GM19463 (cell line): ENCODE results near the gene FHOD3.

ENCODE experiments used
- ATAC-seq: cut with Tn5 transposase; IDR thresholded peaks from one replicate; pipeline ENCODE4 v1.9.1; 2021; ENCODE audit warnings: mild to moderate bottlenecking, moderate library complexity; ENCODE audit not compliant: unreplicated experiment

Gene FHOD3

DNA sequence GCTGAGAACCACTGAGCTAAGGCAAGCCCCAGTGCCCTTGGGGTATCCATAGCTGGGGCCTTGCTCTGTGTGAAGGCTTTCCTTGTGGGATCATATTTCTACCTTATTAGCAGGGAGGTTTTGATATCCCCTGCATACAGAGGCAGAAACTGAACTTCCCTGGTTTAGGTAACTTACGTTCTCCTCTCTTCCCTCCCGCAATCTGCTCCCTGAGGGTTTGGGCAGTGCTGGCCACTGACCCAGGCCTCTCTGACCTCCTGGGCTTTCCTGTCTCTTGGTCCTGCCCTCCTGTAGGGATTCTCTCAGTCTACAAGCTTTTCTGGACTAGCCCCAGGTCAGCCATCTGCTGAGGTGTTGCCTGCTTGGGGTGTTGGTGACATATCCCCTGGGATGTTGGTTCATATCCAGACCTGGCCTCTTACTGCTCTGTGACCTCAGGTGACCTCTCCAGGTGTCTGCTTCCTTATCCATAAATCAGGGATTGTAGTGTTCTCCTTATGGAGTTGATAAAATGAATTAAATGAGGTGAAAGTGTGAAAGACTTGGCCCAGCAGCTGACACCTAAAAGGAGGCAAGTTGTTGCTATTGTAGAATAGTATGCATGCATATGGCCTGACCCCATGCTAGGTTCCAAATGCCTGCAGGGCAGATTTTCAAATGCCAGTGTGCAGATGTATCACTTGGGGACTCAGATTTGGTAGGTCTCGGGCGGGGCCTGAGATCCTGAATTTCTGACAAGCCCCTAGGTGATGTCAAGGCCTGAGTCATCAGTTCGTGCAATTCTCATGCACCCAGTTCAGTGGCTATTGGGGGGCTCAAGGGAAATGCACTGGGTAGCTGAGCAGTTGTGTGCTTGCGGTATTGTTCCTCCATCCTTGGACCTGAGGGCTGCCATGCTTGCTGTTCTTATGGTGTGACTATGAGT is 106.6 kb downstream of the FHOD3 start:
- ATAC-seq = no peak

DNA sequence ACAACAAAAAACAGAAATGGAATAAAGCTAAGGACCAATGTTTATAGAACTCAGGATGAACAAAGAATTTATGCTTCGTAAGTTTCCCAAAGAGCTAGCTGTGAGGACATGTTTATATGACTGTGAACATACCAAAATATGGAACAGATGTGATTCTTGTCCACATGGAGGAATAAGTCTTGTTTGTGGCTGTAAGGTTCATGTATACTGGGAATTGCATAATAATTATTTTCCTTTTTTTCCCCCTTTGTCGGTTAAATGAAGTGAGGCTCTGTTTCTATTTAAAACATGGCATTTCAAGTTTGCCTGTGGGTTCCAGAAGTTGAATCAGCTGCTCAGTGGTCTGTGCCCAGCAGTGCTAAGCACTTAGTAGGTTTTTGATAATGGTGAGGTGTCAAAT is 108.1 kb downstream of the FHOD3 start:
- no peak for ATAC-seq

DNA sequence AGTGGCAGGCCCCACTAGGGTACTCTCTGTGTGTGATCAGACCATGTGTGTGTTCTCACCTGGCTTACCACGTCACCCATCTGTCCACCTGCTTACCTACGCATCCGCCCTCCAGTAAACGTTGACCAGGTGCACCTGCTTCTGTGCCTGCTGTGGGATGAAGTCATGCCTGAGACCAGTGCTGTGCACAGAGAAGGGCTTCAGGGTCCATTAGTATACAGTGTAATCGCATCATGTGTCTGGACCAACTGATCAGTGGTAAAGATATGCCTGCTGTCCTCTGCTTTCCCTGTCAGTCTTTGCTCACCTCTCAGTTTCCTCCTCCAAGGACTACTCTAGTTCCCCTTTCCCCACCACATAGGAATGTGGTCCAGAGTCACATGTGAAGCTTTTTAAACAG is 109.3 kb downstream of the FHOD3 start:
- ATAC-seq = no peak

DNA sequence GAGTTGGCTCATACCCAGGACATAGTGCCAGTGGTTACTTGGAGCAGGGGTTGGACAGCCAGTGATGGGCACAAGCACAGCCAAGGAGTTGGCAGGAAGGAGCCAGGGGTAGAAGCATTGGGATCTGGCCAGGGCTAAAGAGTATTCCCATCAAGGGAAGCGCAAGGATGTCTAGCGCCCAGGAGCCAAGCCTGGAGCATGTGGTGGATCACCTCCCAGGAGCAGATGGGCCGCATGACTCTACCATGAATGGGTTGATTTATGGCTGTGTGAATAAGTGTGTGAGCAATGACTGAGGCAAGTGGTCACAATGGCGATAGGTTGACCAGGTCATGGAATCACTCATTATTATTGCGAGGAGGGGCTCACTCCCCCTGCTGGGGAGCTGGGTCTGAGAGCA is 111.1 kb downstream of the FHOD3 start:
- ATAC-seq = no peak

DNA sequence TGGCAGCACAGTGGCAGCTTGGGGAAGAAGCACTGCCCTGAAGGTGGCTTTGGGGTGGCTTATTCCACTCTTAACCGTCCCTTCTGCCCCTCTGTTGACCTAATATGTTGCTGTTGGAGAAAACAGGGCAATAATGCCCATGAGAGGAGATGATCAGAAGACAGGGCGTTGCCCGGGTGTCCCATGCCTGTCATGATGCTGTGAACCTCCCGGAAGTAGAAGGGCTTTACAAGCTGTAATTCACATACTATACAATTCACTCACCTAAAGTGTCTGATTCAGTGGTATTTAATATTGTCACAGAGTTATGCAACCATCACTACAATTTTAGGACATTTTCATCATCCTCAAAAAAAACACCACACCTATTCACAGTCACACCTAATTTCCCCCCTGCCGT is 112.3 kb downstream of the FHOD3 start:
- no peak for ATAC-seq

DNA sequence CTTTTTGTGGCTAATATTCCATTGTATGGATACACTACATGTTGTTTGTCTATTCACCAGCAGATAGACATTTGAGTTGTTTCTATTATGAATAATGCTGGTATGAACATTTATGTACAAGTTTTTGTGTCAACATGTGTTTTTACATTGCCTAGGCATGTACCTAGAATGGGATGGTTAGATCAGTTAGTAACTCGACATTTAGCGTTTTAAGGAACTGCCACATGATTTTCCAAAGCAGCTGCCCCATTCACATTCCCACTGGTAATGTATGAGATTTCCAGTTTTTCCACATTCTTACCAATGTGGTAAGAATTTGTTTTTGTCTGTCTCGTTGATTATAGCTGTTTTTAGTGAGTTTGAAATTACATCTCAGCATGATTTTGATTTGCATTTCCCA is 112.8 kb downstream of the FHOD3 start:
- no peak for ATAC-seq

DNA sequence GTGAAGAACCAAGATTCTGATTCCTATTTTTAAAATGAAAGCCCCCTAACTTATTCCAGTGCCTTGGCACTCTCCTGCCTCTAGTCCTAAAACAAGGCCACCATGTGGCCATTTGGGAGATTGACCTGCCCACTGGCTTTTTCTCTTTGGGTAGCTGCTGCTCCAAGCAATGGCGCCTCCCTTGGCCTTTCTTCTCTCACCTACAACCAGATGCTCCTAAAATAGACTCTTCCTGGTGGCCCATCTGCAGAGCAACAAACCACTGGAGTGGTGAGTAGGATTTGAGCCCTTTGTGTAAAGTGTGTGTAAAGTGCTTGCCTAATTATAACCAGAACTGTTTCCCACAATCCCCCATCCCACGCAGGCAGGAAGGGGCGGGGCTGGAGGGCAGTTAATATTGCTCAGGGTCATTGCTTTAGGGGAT is 114.2 kb downstream of the FHOD3 start:
- ATAC-seq = no peak

DNA sequence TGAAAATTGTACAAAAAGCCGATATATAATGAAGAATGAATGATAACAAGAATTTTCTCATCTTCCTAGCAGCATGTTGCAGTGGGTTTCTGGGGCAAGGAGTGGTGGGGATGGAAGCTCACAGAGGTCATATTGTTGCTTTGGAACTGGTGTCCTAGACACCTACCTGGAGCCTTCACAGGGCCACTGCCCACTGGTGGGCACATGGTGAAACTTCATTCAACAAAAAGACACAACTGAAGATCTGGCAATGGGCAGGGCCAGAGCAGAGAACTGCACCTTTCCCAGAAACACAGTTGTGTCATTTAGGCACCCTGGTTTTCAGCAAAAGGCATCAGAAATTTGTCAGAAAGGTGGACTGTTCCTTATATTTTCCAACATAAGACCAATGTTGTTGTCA is 115.3 kb downstream of the FHOD3 start:
- ATAC-seq = peak; percentile 56

DNA sequence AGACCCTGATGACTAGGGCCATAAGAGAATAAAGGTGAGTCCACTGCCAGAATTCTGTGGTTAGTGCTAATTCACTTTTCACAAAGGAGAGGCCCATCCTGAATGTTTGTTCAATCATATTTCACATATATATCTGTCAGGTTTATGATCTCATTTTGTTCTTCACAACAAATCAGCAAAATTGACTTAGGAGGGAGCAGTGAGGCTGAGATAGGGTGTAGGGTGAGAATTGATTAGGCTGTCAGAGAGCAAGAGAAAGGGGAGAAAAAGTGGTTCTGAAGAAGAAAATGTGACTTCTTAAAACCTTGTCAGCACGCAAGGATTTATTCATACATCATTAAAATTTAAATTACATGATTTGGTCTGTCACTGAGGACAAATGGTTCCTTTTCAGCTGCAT is 117.7 kb downstream of the FHOD3 start:
- no peak for ATAC-seq

DNA sequence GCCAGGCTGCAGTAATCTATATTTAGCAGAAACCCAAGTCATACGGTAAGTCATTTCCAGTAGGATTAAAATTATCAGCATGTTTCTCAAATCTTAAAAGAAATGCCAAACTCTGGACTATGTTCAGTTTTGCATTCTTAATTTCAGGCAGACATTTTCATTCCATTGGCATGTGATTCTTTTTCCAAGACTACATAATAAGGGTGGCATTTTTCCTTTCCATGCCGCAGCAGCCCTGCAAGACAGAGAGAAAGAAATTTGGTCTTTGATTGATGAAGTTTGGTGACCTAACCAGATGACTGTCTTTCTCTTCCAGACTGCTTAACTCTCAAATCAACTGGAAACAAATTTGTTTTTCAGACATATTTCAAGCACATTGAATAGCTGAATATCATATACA is 118.1 kb downstream of the FHOD3 start:
- ATAC-seq = no peak

DNA sequence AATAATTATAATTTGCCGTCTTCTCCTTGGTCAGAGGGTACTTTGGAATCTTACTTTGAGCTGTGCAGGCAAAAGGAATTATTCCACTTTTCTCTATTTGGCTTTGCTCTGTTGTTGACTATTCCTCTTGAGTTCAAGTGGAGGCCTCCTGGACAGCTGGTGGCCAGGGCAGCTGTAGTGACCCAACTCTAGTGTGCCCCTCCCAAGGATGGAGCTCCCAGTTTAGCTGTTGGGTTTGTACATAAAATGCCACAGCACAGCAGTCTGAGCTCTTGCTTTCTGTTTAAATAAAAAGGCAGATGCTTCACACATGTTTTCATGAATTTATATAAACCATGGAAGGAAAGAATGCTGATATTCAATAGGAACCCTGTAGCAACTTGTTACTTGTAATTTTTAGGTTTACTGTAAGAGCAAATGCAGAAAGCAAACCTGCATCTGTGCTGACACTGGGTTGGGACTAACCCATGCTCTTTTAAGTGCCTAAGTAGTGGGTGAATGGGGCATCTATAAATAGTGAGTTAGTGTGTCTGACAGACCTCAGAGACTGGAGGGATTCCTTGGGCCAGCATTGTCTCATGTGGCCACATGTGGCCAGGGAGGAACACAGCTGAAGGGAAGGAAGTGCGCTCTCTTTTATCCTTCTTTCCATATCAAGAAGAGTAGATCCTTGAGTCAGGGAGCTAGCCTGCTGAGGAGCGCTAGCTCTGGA is 121.8 kb downstream of the FHOD3 start:
- ATAC-seq = no peak

DNA sequence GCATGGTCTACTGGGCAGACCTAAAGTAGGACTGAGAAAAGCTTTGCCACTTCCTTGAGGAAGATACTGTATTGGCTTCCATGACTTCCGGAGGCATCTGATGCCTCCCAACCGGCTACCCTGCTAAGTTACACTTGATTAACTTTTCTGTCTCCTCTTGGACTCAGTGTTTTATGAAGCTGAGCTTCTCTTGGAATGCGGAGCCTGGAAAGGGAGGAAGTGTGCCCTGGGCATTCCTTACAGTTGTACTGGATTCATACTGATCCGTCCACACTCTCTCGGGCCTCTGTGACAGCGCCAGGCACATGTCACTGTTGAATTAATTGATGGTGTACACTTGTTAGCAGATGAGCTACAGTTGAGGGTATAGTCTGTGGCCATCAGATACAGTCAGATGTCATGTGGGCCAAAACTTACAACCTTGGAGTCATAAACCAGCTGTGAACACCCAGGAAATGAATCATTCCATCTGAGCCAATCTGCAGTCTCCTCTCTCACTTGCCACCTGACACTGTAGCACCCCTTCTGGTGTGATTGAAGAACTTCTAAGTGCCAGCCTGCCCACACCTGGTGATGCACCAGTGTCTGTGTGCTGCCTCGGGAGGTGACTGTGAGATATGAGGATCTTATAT is 122.5 kb downstream of the FHOD3 start:
- ATAC-seq = peak; percentile 80

DNA sequence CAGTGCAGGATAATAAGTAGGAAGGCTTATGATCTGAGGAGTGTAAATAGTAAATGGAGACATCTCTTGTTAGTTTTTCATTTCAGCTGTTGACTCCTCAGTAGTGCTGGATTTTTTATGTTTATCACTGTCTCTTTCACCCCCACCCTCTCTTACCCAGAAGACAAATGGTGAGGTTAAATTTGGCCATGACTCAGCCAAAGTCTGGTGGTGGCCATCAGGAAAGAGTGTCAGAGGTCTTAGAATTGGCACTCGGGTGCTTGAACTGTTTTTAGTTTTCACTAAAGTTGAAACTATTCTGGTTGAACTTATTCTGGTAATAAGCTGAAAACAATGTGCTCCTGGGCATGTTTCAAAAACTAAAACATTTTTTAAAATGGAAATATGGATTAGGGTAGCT is 123.3 kb downstream of the FHOD3 start:
- ATAC-seq = no peak

DNA sequence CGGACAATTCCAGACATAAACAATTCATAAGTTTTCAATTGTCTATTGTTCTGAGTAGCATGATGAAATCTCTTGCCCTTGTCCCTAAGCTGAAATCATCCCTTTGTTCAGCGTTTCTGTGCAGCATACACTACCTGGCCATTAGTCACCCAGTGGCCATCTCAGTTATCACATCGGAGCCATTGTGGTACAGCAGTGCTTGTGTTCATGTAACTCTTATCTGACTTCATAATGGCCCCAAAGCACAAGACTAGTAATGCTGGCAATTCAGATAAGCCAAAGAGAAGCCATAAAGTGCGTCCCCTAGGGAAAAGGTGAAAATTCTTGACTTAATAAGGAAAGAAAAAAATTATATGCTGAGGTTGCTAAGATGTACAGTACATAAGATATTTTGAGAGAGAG is 127.2 kb downstream of the FHOD3 start:
- ATAC-seq = no peak

DNA sequence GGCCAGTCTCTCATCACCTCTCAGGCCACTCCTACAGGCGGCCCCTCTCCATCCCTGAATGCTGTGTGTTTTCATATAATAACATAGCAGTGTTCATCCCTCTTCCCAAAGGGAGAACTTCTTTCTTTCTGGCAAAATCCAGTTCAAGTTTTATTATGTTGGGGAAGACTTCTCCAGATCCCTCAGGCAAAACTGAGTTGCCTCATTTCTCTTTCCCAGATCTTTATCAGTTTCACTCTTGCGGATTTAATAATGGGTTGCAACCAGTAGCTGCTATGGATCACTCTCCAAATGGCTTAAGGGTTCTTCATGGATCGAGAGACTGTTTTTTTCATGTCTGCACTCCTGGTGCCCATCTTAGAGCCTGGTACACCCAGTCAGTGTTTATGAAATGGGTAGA is 129.9 kb downstream of the FHOD3 start:
- no peak for ATAC-seq

DNA sequence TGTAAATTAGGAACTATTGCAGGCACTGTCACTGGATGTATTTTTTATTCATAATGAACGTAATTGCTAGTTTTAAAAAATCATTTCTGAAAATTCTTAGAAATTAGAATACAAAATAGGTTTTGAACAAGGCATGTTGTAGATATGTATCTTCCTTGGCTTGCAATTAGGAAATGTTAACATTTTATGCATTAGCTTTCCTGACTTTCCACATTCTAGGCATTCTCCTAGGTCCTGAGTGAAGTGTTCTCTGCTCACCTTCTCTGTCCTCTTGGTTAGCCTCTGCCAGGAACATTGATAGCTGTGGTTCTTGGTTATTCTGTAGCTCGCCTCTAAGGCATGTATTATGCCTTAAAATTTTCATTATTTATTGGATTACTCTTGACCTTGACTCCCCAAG is 130.3 kb downstream of the FHOD3 start:
- no peak for ATAC-seq

DNA sequence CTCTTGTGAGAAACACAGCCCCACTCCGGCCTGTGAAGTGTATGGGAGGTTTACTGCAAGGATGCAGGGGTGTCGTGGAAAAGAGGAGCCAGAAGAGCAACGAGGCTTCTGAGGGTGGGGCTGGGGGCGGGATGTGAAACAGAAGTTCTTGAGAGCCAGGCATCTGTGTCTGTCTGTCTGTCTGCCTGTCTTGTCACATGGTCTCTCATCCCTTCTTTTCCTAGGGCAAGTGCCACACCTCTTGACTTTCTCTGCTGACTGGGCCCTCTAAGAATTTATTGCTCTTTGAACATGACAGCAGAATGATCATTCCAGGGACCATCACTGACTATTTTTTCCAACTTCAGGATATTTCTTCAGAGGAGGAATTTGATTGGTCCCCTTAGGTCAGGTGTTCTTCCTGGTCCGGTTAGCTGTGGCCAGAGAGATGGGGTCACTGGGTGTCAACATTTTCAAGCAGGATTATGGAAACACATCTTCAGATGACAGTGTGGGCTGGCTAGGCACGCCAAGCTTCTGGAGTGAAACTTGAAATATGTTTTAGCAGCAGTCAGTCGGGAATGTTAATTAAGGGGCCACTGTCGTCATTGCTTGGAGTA is 131.0 kb downstream of the FHOD3 start:
- no peak for ATAC-seq

DNA sequence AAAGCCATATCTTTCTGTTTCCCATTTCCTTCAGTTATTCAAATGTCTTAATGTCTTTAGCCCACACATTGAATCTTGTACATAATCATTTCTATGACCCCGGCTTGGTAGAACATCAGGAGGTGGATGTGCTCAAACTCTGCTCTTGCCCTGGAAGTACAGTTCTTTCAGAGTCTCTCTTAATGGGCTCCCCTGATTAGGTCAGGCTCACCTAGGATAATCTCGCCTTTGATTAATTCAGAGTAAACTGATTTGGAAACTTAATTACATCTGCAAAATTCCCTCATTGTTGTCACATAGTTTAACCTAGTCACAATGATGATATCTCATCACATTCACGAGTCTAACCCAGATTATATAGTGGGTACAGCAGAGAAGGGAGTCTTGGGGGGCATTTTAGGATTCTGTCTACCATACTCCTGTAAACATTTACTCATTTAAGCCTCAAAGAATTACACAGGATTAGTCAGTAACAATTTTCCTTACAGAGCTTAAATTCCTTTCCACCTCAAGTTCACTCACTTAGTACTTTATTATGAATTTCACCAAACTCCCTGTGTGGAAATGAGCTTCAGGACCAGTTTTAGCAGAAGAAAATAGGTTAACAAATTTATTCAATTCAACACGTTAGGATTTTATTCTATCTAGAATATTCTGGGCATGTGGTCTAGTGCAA is 135.5 kb downstream of the FHOD3 start:
- no peak for ATAC-seq

DNA sequence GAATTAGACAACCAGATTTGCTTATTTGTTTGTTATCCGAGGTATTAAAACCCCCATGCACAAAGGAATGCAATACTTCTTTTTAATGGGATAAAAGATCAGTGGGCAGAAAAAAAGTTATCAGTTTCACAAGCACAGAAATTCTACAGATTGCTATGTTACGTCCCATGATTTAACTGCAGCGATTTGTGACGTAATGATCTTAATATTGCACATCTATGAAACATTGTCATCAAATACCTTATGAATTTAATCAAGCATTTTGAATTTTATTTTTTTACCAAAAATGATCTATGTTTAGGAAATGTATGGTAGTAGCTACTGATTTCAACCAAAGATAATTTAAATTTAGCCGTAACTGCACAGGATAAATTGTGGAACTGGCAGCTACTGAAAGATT is 138.9 kb downstream of the FHOD3 start:
- ATAC-seq = no peak

DNA sequence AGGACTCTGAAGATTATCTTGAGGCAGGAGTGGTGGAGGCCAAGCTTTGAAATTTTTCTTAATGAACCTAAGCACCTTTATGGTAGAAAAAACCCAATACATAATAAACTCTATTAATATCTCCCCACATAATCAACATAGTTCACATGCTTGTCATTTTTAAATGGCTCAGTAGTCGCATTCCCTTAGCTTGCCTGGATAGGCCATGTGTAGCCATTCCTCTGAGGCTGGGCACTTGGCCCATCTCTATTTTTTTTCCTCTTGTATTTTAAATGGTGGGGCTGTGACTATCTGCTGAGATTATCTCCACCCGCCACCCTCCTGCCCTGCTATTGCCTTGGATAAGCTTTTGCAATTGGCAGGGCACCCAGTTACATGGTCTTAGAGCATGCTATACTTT is 143.1 kb downstream of the FHOD3 start:
- ATAC-seq = no peak
